ENCODE data around the gene GLRB. TPM values are rescaled to one million over a fixed set of nuclear protein-coding genes. Genes with fewer than 3 reads are reported as not detected.

The GLRB gene
- total RNA-seq, 4 donors from 2014 or later: 0.79 to 4.3 (median 3.0) TPM

- TF ChIP-seq CTCF (IDR thresholded peaks at IDR 0.05): no peak
- ATAC-seq (ENCODE audit: low FRiP score) (no peak), DNase-seq (ENCODE audit: low spot score) (no peak)
Measured at GRCh38 chr4:157080605-157081004, 4.7 kb downstream of the GLRB start.

GRCh38 chr4:157095716-157096115 lies 19.8 kb downstream of the GLRB start:
- DNase-seq (ENCODE audit: low spot score) (no peak), ATAC-seq (ENCODE audit: low FRiP score) (no peak)
- no peak for TF ChIP-seq CTCF (IDR thresholded peaks at IDR 0.05)

GRCh38 chr4:157096439-157096838 lies 20.5 kb downstream of the GLRB start:
- no peak for TF ChIP-seq CTCF (IDR thresholded peaks at IDR 0.05)
- ATAC-seq (ENCODE audit: low FRiP score) (no peak), DNase-seq (ENCODE audit: low spot score) (no peak)

GRCh38 chr4:157099506-157099905 lies 23.6 kb downstream of the GLRB start:
- ATAC-seq (ENCODE audit: low FRiP score) (no peak), DNase-seq (ENCODE audit: low spot score) (no peak)
- no peak for TF ChIP-seq CTCF (IDR thresholded peaks at IDR 0.05)

- ATAC-seq (ENCODE audit: low FRiP score) (no peak), DNase-seq (ENCODE audit: low spot score) (no peak)
- TF ChIP-seq CTCF (IDR thresholded peaks at IDR 0.05): no peak
Measured at GRCh38 chr4:157104541-157104940, 28.6 kb downstream of the GLRB start.

GRCh38 chr4:157114671-157115070 lies 38.7 kb downstream of the GLRB start:
- ATAC-seq (ENCODE audit: low FRiP score) (no peak), DNase-seq (ENCODE audit: low spot score) (no peak)
- TF ChIP-seq CTCF (IDR thresholded peaks at IDR 0.05): no peak

- no peak for DNase-seq (ENCODE audit: low spot score)
- TF ChIP-seq CTCF (IDR thresholded peaks at IDR 0.05): no peak
- ATAC-seq (ENCODE audit: low FRiP score): no peak
Measured at GRCh38 chr4:157115613-157116335, 39.8 kb downstream of the GLRB start.
